ENCODE results near the gene NOXO1. TPM values are rescaled to one million over a fixed set of nuclear protein-coding genes. Genes with fewer than 3 reads are reported as not detected.

Gene NOXO1
- total and polyA plus RNA-seq, 2 experiments from 2014 or later: 2.3 to 6.0 TPM

GRCh38 chr16:1992704-1993317, 11.5 kb upstream of the NOXO1 start:
- Histone ChIP-seq H3K27ac (no peak overlapping the region), H2AFZ (no peak overlapping the region), H3K36me3 (replicated peaks; ENCODE audit: insufficient read depth, low read depth) (no peaks in the 10 kb centered on the region), H3K4me1 (ENCODE audit: insufficient read depth) (peaks cover 24% of the 10 kb centered on the region), H3K9me2 (replicated peaks; ENCODE audit: insufficient read depth) (no peaks in the 10 kb centered on the region), H3K4me3 (no peak overlapping the region), H3K27me3 (peaks cover 27% of the 10 kb centered on the region), H3K4me2 (peak overlapping the region; percentile 82), H3K79me2 (no peaks in the 10 kb centered on the region), H3K9me3 (ENCODE audit: low read depth) (no peaks in the 10 kb centered on the region), H4K20me1 (ENCODE audit: insufficient read depth, poor library complexity, severe bottlenecking) (no peaks in the 10 kb centered on the region)
- DNase-seq (ENCODE audit: low spot score): no peak
- 87% methylated on average over 26 of the region's 50 CpGs for WGBS (ENCODE audit: low lambda C conversion rate, missing lambda C conversion rate)
- TF ChIP-seq CTCF (IDR thresholded peaks at IDR 0.05; ENCODE audit: poor library complexity): no peak
- no peak for TF ChIP-seq EZH2phosphoT487 (IDR thresholded peaks at IDR 0.05; ENCODE audit: low read depth, severe bottlenecking, unreplicated experiment)

- no peak for TF ChIP-seq EZH2phosphoT487 (IDR thresholded peaks at IDR 0.05; ENCODE audit: low read depth, severe bottlenecking, unreplicated experiment)
- TF ChIP-seq CTCF (IDR thresholded peaks at IDR 0.05; ENCODE audit: poor library complexity): no peak
- no peak for TF ChIP-seq EZH2 (IDR thresholded peaks at IDR 0.05; ENCODE audit: borderline replicate concordance)
- Histone ChIP-seq H4K20me1 (ENCODE audit: insufficient read depth, poor library complexity, severe bottlenecking) (no peaks in the 10 kb centered on the region), H3K36me3 (replicated peaks; ENCODE audit: insufficient read depth, low read depth) (no peaks in the 10 kb centered on the region), H3K27me3 (peaks cover 27% of the 10 kb centered on the region), H3K4me2 (peak overlapping the region; percentile 82), H3K4me1 (ENCODE audit: insufficient read depth) (peaks cover 24% of the 10 kb centered on the region), H3K27ac (no peak overlapping the region), H2AFZ (peak overlapping the region; percentile 64), H3K4me3 (no peak overlapping the region), H3K9me3 (ENCODE audit: low read depth) (no peaks in the 10 kb centered on the region), H3K79me2 (no peaks in the 10 kb centered on the region), H3K9me2 (replicated peaks; ENCODE audit: insufficient read depth) (no peaks in the 10 kb centered on the region)
- WGBS (ENCODE audit: low lambda C conversion rate, missing lambda C conversion rate): 9% methylated on average over 49 of the region's 96 CpGs
- peak; percentile 95 for DNase-seq (ENCODE audit: low spot score)
These were observed 10.9 kb upstream of the NOXO1 start for GRCh38 chr16:1991948-1992703.

- no peaks in the 10 kb centered on the region for H3K36me3 ChIP-seq (replicated peaks; ENCODE audit: insufficient read depth, low read depth)
- no peaks in the 10 kb centered on the region for H4K20me1 ChIP-seq (ENCODE audit: insufficient read depth, poor library complexity, severe bottlenecking)
- no peak for TF ChIP-seq EZH2phosphoT487 (IDR thresholded peaks at IDR 0.05; ENCODE audit: low read depth, severe bottlenecking, unreplicated experiment)
- TF ChIP-seq CTCF (IDR thresholded peaks at IDR 0.05; ENCODE audit: poor library complexity): no peak
- no peak for TF ChIP-seq EZH2 (IDR thresholded peaks at IDR 0.05; ENCODE audit: borderline replicate concordance)
- no peaks in the 10 kb centered on the region for H3K9me3 ChIP-seq (ENCODE audit: low read depth)
- no peak for DNase-seq (ENCODE audit: low spot score)
- peaks cover 2% of the 10 kb centered on the region for H3K79me2 ChIP-seq
- H3K27ac ChIP-seq: no peak overlapping the region
- peak overlapping the region; percentile 64 for H2AFZ ChIP-seq
- H3K4me3 ChIP-seq: no peak overlapping the region
- peak overlapping the region; percentile 82 for H3K4me2 ChIP-seq
- 26% methylated on average over 22 of the region's 22 CpGs for WGBS (ENCODE audit: low lambda C conversion rate, missing lambda C conversion rate)
- peaks cover 27% of the 10 kb centered on the region for H3K27me3 ChIP-seq
- H3K9me2 ChIP-seq (replicated peaks; ENCODE audit: insufficient read depth): no peaks in the 10 kb centered on the region
- H3K4me1 ChIP-seq (ENCODE audit: insufficient read depth): peaks cover 19% of the 10 kb centered on the region
These were observed 10.3 kb upstream of the NOXO1 start for GRCh38 chr16:1991588-1991947.
